Neutrophil (primary cell): ENCODE data around the gene DIPK1B.
"Not testable (repeated sequence)": the region's sequence is repeated elsewhere in the genome, so short reads cannot be mapped to it uniquely, and the experiment has no call there.

Experiments
- H3K27ac ChIP-seq: fragments of 200-600 bp; sonication (generic); 2 replicates; pipeline ENCODE4 v1.5.1; 2016; ENCODE audit warnings: mild to moderate bottlenecking, moderate library complexity
- H3K27me3 ChIP-seq: fragments of 200-600 bp; sonication (generic); 2 replicates; pipeline ENCODE4 v1.6.0; 2016; ENCODE audit warnings: mild to moderate bottlenecking
- H3K36me3 ChIP-seq: fragments of 200-600 bp; sonication (generic); 2 replicates; pipeline ENCODE4 v1.5.1; 2017
- H3K4me1 ChIP-seq, 2 experiments: fragments of 200-600 bp in 1 of 2; sonication (generic) in 1 of 2; 1 replicate in 1 of 2; 2 replicates in 1 of 2; pipeline versions ENCODE4 v1.5.1 to v1.6.1; 2013 to 2016; ENCODE audit warnings: low read depth in 1 of 2, low read length in 1 of 2, mild to moderate bottlenecking in 1 of 2, moderate library complexity in 1 of 2; ENCODE audit not compliant: control insufficient read depth in 1 of 2, insufficient read depth in 1 of 2
- H3K4me3 ChIP-seq, 2 experiments: fragments of 200-600 bp in 1 of 2; sonication (generic) in 1 of 2; 1 replicate in 1 of 2; 2 replicates in 1 of 2; pipeline ENCODE4 v1.5.1; 2013 to 2016; ENCODE audit warnings: low read depth in 1 of 2, low read length in 1 of 2, mild to moderate bottlenecking in 1 of 2, moderate library complexity in 1 of 2
- H3K9me3 ChIP-seq: fragments of 200-600 bp; sonication (generic); 2 replicates; pipeline ENCODE4 v1.5.1; 2016
- TF ChIP-seq, protein P1 (sequence below): fragments of 200-600 bp; sonication (generic); IDR thresholded peaks from 2 replicates; pipeline ENCODE4 v1.5.1; 2016; ENCODE audit warnings: antibody characterized with exemption

The DIPK1B gene

DNA sequence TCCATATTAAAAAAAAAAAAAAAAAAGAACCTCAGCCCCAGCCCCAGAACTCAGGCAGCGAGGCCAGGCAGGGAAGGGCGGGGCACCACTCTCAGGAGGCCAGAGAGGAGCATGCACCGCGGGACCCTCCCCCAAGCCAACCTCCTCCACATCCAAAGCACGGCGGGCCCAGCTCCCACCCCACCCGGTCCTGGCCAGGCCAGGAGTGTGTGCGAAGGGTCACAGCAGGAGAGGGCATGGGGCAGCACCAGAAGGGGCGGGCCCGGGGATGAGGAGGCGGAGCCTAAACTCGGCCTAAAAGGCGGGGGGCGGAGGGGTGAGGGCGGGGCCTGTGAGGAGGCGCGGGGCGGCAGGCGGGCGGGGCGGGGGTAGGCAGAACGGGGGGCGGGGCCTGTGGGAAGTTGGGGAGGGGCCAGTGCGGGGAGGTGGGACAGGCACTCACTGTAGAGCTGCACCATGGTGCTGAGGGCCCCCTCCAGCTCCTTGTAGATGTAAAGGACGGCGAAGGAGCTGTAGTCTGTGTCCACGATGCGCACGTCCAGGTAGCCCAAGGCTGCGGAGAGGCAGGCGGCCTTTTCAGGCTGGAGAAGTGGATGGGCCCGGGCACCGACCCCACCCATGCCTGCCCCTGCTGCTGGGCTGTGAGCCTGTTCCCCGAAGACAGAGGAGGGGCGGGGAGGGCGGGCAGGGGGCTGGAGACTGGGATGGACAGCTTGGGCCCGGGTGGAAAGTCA is 50.7 kb downstream of the DIPK1B start:
- Histone ChIP-seq H3K4me1 (no peaks in the 10 kb centered on the region), H3K27ac (no peak overlapping the region), H3K36me3 (no peaks in the 10 kb centered on the region), H3K4me3 (no peak overlapping the region), H3K9me3 (no peaks in the 10 kb centered on the region), H3K27me3 (peaks cover 50% of the 10 kb centered on the region)
- TF ChIP-seq, protein P1, sequence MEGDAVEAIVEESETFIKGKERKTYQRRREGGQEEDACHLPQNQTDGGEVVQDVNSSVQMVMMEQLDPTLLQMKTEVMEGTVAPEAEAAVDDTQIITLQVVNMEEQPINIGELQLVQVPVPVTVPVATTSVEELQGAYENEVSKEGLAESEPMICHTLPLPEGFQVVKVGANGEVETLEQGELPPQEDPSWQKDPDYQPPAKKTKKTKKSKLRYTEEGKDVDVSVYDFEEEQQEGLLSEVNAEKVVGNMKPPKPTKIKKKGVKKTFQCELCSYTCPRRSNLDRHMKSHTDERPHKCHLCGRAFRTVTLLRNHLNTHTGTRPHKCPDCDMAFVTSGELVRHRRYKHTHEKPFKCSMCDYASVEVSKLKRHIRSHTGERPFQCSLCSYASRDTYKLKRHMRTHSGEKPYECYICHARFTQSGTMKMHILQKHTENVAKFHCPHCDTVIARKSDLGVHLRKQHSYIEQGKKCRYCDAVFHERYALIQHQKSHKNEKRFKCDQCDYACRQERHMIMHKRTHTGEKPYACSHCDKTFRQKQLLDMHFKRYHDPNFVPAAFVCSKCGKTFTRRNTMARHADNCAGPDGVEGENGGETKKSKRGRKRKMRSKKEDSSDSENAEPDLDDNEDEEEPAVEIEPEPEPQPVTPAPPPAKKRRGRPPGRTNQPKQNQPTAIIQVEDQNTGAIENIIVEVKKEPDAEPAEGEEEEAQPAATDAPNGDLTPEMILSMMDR = no peak

DNA sequence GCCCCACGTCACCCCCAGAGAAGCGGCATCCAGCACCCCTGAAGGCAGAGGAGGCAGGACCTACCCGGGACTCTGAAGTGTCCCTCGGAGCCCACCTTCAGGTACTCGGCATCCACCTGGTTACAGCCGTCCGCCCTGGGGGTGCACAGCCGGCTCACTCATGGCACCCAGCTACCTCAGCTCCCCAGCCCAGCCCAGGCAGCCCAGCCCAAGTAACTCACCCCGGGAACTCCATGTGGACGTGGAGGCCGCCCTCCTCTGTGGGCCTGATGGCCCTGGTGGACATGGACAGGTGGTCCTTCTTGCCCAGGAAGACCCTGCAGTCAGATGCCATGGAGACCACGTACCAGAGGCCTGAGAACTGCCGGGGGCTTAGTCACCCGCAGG is 51.3 kb downstream of the DIPK1B start:
- H3K27me3 ChIP-seq = peaks cover 51% of the 10 kb centered on the region
- TF ChIP-seq, protein P1 = no peak
- no peak overlapping the region for H3K27ac ChIP-seq

DNA sequence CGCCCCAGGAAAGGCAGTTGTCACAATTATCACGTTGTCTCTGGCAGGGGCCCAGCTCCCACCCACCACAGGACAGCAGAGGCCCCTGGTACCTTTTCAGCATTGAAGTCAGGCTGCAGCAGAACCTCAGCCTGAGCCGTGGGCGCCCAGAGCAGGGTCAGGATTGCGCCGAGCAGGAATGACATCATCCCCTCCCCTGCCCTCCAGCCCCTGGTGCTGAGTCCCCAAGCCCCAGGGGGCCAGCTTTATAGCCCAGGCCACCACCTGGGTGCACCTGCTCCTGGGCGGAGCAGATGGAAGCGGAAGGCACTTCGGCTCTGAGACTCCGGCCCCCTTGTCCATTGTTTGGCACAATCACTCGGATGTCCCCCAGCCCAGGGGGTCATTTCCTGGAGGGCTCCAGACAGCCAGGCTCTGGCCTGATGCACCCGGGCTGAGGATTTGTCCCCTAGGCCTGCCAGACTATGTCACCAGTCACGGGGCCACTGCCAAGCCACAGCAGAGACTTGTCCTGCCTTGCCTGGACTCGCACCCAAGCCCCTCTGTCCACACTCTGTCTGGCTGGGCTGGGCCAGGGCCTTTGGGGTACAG is 52.0 kb downstream of the DIPK1B start, which contains the start of gene LCN15:
Gene LCN15, minus strand, starts transcription at position 218 of the 591 bp plus-strand sequence. Its CDS starts 30 bp downstream, at position 188.
- no peak within 1 kb of the TSS for H3K27ac ChIP-seq
- H3K4me1 ChIP-seq = no peaks in the 10 kb centered on the region
- H3K36me3 ChIP-seq = no peaks in the 10 kb centered on the region
- peaks cover 51% of the 10 kb centered on the region for H3K27me3 ChIP-seq
- no peak within 1 kb of the TSS for H3K4me3 ChIP-seq
- no peaks in the 10 kb centered on the region for H3K9me3 ChIP-seq
- TF ChIP-seq, protein P1 = no peak

More for the DNA sequence above, 51.3 kb downstream of the DIPK1B start:
- Histone ChIP-seq H3K36me3 (no peaks in the 10 kb centered on the region), H3K4me1 (no peaks in the 10 kb centered on the region), H3K9me3 (no peaks in the 10 kb centered on the region), H3K4me3 (no peak overlapping the region)

DNA sequence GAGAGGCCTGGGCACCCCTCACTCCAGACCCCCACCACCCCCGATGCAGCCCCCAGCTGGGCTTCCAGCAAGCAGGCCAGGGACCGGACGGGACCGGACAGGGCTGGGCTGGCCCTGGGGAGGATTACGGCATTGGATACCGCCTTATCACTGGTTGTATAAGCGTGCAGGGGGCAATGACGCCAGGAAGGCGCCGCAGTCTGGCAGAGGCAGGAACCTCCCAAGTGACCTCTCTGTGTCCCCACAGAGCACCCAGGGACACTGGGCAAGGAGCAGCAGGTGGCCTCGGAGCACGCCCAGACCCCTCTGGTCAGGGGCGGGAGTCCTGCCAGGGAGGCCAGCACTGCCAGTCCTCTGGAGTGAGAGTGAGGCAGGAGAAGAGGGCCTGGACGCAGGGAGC is 52.7 kb downstream of the DIPK1B start:
- no peak overlapping the region for H3K4me3 ChIP-seq
- H3K36me3 ChIP-seq = no peaks in the 10 kb centered on the region
- no peak overlapping the region for H3K27ac ChIP-seq
- no peaks in the 10 kb centered on the region for H3K9me3 ChIP-seq
- peaks cover 51% of the 10 kb centered on the region for H3K27me3 ChIP-seq
- no peaks in the 10 kb centered on the region for H3K4me1 ChIP-seq
- TF ChIP-seq, protein P1 = no peak

DNA sequence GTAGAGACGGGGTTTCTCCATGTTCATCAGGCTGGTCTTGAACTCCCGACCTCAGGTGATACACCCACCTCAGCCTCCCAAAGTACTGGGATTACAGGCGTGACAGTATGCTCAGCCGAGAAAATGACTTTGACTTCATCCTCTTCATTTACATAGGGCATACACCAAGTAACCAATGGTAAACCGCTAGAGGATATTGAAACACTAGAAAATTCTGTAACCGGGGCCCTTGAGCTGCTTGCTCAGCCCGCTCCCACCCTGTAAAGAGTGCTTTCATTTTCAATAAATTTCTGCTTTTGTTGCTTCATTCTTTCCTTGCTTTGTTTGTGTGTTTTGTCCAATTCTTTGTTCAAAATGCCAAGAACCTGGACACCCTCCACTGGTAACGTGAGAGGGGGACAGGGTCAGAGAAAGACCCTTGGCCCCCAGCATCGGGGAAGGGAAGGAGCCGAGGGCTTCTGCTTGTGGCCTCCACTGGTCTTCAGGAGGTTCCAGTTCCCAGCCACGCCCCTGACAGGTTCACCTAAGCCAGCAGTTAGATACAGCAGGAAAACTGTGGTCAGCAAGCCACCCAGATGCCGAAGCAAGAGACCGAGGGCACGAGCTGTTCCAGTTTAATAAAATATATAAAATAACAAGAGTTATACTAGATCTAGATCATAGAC is 53.5 kb downstream of the DIPK1B start:
- not testable (repeated sequence) for H3K27ac ChIP-seq, H3K36me3 ChIP-seq, H3K4me1 ChIP-seq, H3K4me3 ChIP-seq, H3K9me3 ChIP-seq
- peaks cover 48% of the 10 kb centered on the region for H3K27me3 ChIP-seq

DNA sequence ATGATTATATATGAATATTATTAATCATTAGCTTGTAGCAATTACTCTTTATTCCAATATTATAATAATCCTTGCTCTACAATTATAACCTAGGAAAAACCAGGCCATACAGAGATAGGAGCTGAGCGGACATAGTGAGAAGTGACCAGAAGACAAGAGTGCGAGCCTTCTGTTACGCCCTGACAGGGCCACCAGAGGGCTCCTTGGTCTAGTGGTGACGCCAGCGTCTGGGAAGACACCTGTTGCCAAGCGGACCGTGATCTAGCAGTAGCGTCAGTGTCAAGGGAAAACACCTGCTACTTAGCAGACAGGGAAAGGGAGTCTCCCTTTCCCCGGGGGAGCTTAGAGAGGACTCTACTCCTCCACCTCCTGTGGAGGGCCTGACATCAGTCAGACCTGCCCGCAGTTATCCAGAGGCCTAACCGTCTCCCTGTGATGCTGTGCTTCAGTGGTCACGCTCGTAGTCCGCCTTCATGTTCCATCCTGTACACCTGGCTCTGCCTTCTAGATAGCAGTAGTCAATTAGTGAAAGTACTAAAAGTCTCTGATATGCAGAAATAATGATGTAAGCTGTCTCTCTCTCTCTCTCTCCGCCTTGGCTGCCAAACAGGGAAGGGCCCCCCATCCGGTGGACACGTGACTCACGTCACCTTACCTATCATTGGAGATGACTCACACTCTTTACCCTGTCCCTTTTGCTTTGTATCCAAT is 54.2 kb downstream of the DIPK1B start:
- H3K4me1 ChIP-seq, H3K9me3 ChIP-seq, H3K4me3 ChIP-seq, H3K36me3 ChIP-seq, H3K27ac ChIP-seq: not testable (repeated sequence)
- H3K27me3 ChIP-seq = peaks cover 49% of the 10 kb centered on the region
